GM19238 (cell line): Measurements from ENCODE around the gene TLCD1.
"Not testable (repeated sequence)": the region's sequence is repeated elsewhere in the genome, so short reads cannot be mapped to it uniquely, and the experiment has no call there.

Experiments
- DNase-seq: peaks from one replicate; pipeline ENCODE4 v3.0.0; 2011; ENCODE audit warnings: low spot score; ENCODE audit not compliant: insufficient read length

The TLCD1 gene

GRCh38 chr17:28729950-28730330 lies 3.9 kb upstream of the TLCD1 start:
- DNase-seq, result no peak

- DNase-seq, result peak; percentile 75
Observed at GRCh38 chr17:28728364-28729200, 2.5 kb upstream of the TLCD1 start, which contains the start of gene NEK8. NEK8 (plus strand) TSS chr17:28728788; CDS start chr17:28728814, 26 bp downstream.

GRCh38 chr17:28726627-28727491 lies 826 bp upstream of the TLCD1 start:
- peak; percentile 93 for DNase-seq

GRCh38 chr17:28725660-28726225 lies 290 bp downstream of the TLCD1 start:
- DNase-seq, result no peak

- no peak for DNase-seq
Observed at GRCh38 chr17:28725166-28725659, 820 bp downstream of the TLCD1 start.

- no peak for DNase-seq
Observed at GRCh38 chr17:28724500-28725165, 1.4 kb downstream of the TLCD1 start.

GRCh38 chr17:28723836-28724499 lies 2.1 kb downstream of the TLCD1 start:
- not testable (repeated sequence) for DNase-seq

GRCh38 chr17:28723159-28723835 lies 2.7 kb downstream of the TLCD1 start:
- no peak for DNase-seq

GRCh38 chr17:28722417-28723158 lies 3.4 kb downstream of the TLCD1 start:
- no peak for DNase-seq

- not testable (repeated sequence) for DNase-seq
Observed at GRCh38 chr17:28720997-28721329, 5.1 kb downstream of the TLCD1 start.

- DNase-seq, result no peak
Observed at GRCh38 chr17:28720247-28720996, 5.6 kb downstream of the TLCD1 start.

GRCh38 chr17:28719021-28719433 lies 7.0 kb downstream of the TLCD1 start:
- DNase-seq, result no peak

GRCh38 chr17:28718333-28719020 lies 7.6 kb downstream of the TLCD1 start:
- no peak for DNase-seq

- DNase-seq, result no peak
Observed at GRCh38 chr17:28717578-28718332, 8.3 kb downstream of the TLCD1 start, which contains the start of gene RAB34. RAB34 (minus strand) TSS chr17:28717868; CDS start chr17:28717266, 602 bp downstream.

GRCh38 chr17:28716740-28717577 lies 9.1 kb downstream of the TLCD1 start:
- no peak for DNase-seq

GRCh38 chr17:28715217-28715616 lies 10.8 kb downstream of the TLCD1 start:
- DNase-seq, result no peak
